Epithelial cell of proximal tubule (primary cell): ENCODE results near the gene TANC1. TPM values are rescaled to one million over a fixed set of nuclear protein-coding genes. Genes with fewer than 3 reads are reported as not detected.
"Not testable (repeated sequence)": the region's sequence is repeated elsewhere in the genome, so short reads cannot be mapped to it uniquely, and the experiment has no call there.

ENCODE experiments used
- DNase-seq: peaks from one replicate; pipeline ENCODE4 v3.0.0-alpha.2; 2011; ENCODE audit warnings: low read depth
- H3K4me3 ChIP-seq: 2 replicates; pipeline ENCODE4 v1.5.1; 2011; ENCODE audit warnings: low read depth, mild to moderate bottlenecking, low read length
- CTCF ChIP-seq: conservative IDR thresholded peaks from 2 replicates; pipeline ENCODE4 v1.5.1; 2012; ENCODE audit warnings: low read depth, mild to moderate bottlenecking, low read length
- total RNA-seq: library from RNA; depleted of rRNA; stranded (reverse); fragments of >200 nt; gene quantifications from 2 replicates; pipeline ENCODE4 v1.2.3, GENCODE V29; 2015

Gene TANC1
- total RNA-seq, 1 donor from 2014 or later = 14.3 TPM

GRCh38 chr2:159032580-159032979 is 64.1 kb downstream of the TANC1 start:
- TF ChIP-seq CTCF = no peak
- H3K4me3 ChIP-seq = no peak overlapping the region
- DNase-seq = no peak

GRCh38 chr2:159034713-159035112 is 66.3 kb downstream of the TANC1 start:
- no peak for DNase-seq
- no peak for TF ChIP-seq CTCF
- H3K4me3 ChIP-seq = no peak overlapping the region

- no peak overlapping the region for H3K4me3 ChIP-seq
- peak; percentile 69 for TF ChIP-seq CTCF
- DNase-seq = peak; percentile 40
Observed at GRCh38 chr2:159035790-159036411, 67.5 kb downstream of the TANC1 start.

- DNase-seq, H3K4me3 ChIP-seq: not testable (repeated sequence)
Observed at GRCh38 chr2:159036461-159036860, 68.0 kb downstream of the TANC1 start.

GRCh38 chr2:159041328-159041727 is 72.9 kb downstream of the TANC1 start:
- DNase-seq, H3K4me3 ChIP-seq: not testable (repeated sequence)

- no peak for TF ChIP-seq CTCF
- DNase-seq = no peak
- H3K4me3 ChIP-seq = no peak overlapping the region
Observed at GRCh38 chr2:159042115-159042850, 73.8 kb downstream of the TANC1 start.

- DNase-seq = no peak
- H3K4me3 ChIP-seq = no peak overlapping the region
- TF ChIP-seq CTCF = no peak
Observed at GRCh38 chr2:159043710-159044109, 75.3 kb downstream of the TANC1 start.

GRCh38 chr2:159044804-159045286 is 76.4 kb downstream of the TANC1 start:
- DNase-seq = no peak
- H3K4me3 ChIP-seq = no peak overlapping the region
- TF ChIP-seq CTCF = no peak
